ENCODE data around the gene FLT4.

FLT4 gene

DNA sequence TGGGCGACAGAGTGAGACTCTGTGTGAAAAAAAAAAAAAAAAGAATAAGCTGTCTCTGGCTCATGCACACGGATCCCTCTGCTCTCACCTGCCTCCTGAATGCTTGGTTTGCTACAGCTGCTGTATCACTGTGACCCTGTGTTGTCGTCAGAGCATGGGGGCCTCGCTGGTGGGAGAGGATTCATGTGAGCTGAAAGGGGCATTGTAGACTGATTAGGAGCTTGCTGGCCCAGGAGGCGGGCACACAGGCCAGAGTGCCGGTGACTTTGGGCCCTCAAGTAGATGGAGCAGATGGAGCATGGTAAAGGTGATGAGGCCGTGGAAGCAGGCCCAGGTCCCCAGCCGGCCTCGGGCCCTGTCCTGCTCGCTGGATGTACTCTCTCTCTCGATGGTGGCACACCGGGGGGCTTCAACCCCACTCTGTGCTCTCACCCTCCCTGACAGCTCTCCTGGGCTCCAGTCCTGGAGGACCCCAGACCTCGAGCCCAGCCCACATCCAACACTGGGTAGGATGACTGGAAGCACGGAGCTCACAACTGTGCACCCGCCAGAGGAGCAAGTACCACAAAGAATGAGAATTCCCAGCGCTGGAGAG is 7.1 kb downstream of the FLT4 start:
- no peak for DNase-seq (ENCODE audit: low read depth in 2 of 2)

DNA sequence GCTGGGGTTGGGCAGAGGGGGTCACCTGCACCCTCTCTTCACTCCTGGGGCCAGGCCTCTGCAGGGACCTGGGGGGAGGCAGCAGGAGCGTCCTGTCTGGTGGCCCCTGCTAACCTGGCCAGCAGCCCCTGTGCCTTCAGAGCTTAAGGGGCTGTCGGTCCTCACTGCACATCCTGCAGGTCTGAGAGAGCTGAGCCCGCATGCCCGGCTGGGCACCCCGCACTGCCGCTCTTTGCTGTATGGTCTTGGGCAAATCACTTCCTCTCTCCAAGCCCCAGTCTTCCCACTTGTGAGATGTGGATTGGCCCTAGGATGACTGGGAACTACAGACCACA is 7.9 kb downstream of the FLT4 start:
- DNase-seq (ENCODE audit: low read depth in 2 of 2): no peak

DNA sequence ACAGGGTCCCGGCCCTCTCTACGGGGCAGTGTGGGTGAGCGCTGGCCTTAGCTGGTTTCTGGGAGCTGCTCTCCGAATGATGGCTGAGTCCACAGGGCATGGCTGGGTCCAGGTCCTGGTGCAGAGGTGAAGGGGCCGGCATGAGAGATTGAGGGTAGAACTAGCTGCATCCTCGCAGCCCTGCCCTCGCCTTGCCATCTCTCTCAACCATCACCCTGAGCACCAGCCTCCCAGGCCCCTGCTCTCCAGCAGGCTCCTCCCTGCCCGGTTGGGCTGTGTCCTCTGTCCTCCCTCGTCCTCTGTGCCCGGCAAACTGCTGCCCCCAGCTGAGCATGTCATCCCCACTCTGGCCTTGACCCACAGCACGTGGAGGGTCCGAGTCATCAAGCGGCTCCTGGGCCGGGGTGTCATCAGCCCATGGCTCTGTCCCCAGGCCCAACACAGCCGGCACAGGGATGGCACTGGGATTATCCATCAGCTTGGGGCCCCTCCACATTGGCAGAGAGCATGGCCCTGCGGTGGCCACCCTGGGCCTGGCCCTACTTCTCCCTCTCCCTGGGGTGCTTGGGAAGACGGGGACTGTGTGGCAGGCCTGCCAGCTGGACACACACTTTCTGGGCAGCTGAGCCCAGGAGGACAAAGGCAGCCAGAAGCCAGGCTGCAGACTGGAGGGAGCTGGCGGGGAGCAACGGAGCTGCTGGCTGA is 8.4 kb downstream of the FLT4 start:
- DNase-seq (ENCODE audit: low read depth in 2 of 2): no peak

DNA sequence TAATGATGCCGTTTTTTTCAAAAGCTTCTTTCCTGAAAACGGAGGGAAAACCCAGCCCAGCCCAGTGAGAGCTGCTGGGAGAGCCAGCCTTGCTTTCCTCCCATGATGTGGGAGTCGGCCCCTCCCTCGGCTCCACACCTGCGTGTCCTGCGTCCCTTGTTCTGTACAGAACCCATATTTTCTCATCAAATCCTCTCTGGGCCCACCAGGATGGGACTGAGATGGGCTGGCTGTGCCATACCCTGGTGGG is 8.9 kb downstream of the FLT4 start:
- no peak for DNase-seq (ENCODE audit: low read depth in 2 of 2)

DNA sequence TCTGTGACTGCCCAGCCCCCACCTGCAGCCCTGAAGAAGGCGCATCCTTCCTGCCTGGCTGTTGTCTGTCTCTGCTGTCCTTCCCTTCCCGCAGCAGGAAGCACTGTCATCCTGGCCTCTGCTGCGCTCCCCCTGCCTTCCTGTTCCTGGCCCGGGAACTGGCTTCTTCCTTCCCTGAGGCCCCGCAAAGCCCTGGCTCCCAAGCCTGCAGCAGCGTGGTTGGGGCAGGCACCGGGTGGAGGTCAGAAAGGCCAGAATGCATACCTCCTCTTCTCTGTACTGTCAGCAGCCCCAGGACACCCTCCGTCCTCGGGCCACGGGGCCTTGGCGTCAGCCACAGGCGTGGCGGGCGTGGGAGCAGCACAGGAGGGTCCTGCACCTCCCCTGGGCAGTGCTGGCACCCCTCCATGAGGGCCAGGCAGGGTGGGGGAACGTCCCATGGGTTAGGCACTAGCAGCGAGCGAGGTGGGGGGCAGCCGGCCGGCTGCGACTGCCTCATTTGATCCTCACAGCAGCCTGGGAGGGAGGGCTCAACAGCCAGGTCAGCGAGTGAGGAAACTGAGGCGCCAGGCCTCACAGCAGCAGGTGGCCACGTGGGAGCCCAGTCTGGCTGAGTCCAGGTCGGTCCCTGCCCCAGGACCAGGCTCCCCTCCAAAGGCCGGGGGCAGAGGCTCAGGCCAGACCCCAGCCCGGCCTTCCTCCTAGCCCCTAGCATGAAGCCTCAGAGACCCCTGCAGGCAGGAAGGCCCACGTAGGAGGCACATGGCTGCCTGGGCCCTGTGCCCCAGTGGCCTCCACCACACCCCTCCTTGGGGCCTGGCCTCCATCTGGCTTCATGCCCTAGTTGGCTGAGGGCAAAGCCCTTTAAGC is 9.4 kb downstream of the FLT4 start:
- DNase-seq (ENCODE audit: low read depth in 2 of 2): no peak

DNA sequence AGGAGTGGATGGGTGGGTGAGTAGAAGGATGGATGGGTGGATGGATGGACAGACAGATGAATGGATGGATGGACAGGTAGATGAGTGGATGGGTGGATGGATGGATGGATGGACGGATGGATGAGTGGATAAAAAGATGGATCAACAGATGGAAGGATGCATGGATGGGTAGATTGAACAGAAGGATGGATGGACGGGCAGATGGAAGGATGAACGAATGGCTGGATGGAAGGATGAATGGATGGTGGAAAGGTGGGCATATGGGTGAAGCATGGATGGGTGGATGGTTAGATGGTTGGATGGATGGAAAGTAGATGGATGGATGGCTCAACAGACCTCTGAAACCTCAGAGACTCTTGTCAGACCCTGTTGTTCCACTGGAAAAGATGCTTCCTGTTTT is 10.1 kb downstream of the FLT4 start:
- no peak for DNase-seq (ENCODE audit: low read depth in 2 of 2)

DNA sequence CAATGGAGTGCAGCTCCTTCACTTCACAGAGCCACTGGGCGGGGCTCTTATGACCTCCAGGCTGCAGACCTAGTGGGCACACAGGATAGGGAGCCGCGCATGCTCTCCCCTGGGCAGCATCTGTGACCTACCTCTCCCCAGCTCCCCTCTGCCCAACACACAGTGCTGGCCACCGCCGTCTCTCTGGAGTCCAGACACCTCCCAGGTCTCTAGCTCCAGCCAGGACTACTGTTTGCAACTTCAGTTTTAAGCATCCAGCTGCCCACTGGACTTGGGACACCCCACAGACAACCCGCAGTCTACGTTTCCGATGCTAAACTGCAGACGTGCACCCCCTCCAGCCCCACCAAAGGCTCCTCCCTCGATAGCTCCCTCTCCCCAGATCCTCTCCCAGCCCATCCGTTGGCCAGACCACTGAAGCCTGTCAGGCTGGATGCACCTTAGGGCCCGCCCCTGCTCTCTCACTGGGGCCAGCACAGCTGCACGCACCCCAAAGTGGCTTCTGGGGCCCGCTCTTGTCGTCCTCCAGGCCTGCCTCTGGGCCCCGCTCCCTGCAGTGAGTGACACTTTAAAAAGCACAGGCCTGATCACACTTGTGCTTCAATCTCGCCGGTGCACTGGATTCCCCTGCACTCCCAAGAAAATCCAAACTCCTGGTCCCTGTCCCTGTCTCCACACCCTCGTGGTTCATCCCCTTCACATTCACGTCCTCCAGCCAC is 11.3 kb downstream of the FLT4 start:
- DNase-seq (ENCODE audit: low read depth in 2 of 2): no peak

DNA sequence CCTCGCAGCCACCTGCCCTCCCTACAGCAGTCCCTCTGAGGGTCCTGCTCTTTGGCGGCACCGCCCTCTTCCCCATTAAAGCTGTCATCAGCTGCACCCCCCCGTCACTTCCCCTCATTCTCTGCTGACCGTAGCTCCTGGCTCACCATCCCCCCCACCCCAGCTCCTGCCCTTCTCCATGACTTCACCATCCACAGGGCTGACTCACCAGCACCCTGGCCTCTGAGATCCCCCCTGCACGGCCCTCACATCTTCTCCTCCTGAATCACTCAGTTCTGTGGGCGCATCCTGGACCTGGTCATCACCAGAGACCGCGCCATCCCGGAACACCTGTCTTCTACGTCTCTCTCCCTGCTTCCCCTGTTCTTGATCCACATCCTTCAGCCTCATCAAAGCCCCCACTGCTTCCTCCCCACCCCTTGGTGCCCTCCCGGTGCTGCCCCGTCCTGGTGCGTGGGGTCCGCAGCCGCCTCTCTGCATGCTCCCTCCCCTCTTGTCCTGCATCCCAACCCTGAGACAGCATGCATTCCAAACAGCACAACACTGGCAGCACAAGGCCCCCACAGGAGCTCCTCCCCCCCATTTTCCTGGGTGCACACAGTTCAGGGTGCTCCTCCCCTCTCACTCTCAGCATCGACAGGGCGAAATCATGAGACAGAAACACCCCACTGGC is 12.9 kb downstream of the FLT4 start:
- DNase-seq (ENCODE audit: low read depth in 2 of 2): no peak

DNA sequence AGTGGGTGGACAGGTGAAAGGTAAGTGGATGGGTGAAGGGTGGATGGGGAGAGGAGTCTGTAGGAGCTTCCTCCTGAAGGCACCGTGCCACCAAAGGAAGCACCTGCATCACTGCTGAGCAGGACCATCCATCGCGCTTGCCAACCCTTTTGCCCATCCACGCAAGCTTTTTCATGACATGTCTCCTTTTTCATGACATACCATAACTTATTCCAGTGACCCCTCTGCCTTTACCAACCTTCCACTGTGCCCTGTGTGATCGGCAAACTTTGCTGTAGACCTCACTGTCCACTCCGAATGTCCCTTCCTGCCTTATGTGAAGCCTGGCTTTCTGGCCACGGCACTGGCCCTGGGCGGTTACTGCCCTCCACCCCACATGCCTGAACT is 13.4 kb downstream of the FLT4 start:
- DNase-seq (ENCODE audit: low read depth in 2 of 2): no peak

DNA sequence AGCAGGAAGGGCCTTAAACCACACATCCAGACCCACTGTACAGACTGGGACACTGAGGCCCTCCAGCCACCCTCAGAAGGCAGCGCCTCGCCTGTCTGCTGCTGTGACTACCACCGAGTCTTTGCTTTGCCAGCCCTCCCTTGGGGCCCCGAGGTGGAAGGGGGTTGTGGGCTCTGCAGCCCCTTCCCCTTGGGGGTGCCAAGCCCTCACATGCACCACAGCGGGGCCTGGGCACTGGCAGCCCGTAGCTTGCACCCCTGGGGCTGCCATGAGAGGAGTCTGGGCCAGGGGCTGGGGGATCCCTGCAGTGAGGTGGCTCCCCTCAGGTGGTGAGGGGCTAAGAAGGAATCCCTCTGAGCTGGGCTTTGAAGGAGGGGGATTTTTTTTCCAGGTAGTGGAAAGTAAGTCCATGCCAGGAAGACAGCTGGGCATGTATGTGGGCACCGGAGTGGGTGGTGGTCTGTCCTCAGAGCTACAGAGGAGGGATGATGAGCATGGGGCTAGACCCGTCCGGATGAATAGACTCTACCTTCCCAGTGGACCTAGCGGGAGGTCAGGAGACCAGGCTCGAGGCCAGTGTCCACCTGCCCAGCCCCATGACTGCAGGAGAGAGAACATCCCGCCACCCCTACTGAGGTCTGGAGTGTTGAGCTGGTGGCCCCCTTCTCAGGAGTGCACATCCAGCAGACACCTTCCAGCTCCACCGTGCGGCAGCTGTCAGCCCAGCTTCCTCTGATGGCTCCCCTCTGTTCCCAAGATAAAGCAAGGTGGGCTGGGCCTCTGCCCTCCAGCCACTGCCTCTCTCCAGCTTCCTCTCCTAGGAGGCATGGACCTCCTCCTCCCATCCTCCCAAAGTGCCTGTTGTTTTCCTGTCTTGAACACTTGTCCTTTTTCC is 15.9 kb downstream of the FLT4 start:
- DNase-seq (ENCODE audit: low read depth in 2 of 2): no peak

DNA sequence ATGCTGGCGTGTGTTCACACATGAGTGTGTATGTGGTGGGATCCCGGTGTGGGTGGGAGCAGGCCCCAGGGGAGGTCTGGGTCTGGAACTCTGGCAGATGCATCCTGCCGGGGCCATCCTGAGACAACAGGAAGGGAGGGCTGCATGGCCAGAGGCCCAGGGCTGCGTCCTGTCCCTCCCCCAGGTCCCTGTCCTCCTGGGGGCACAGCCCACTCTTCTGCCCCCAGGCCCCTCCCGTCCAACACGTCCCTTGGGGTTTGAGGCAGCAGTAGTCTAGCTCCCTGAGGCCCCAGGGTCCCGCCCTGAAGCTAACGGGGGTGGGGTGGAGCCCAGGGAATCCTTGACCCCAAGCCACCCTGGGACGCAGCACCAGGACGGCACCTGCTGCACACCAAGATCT is 16.6 kb downstream of the FLT4 start:
- no peak for DNase-seq (ENCODE audit: low read depth in 2 of 2)

DNA sequence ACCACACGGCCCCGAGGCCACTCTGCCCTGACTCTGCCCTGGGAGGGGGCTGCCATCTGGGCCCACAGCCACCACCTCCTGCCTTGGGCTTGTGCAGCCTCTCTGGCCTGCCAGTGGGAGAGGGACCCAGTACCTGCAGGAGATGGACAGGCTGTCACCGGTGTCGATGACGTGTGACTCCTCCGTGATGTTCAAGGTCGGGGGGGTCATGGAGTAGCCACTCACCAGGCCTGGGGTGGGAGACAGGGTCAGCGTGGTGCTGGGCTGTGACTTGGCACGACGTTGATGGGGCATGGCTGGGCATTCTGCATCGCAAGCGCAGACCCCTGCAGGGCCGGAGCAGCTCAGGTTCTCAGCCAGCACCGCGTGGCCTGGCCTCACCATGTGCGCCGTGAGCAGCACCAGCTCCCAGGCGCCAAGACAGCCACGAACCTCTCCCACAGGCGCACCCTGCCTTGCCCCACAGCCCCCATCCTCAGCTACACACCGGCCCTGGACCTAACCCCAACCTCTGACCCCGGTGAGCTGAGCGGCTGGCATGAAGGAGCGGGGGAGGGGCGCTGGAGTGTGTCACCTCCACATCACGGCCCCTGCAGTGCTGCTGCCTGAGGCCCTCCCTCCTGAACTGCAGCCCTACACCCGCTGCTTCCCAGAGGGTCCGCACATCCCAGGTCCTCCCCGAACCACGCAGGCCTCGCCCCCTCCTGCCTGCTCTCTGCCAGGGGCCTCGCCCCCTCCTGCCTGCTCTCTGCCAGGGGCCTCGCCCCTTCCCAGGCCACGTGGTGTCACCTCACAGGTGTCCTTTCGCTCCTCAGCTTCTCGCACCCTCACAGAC is 17.6 kb downstream of the FLT4 start:
- DNase-seq (ENCODE audit: low read depth in 2 of 2): no peak

DNA sequence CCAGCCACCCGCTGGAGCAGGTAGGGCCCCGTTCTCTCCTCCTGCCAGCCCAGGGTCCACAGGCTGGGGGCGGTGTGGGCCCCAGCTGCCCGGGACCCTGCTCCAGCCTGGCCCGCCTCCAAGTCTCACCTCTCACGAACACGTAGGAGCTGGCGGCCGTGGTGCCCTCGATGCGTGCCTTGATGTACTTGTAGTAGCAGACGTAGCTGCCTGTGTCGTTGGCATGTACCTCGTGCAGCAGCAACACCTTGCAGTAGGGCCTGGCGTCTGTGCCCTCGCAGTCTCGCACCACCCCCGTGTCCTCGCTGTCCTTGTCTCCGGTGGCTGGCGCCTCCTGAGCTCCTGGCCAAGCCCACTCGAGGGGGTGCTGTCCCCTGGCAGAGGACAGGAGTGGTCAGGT is 19.0 kb downstream of the FLT4 start:
- no peak for DNase-seq (ENCODE audit: low read depth in 2 of 2)

DNA sequence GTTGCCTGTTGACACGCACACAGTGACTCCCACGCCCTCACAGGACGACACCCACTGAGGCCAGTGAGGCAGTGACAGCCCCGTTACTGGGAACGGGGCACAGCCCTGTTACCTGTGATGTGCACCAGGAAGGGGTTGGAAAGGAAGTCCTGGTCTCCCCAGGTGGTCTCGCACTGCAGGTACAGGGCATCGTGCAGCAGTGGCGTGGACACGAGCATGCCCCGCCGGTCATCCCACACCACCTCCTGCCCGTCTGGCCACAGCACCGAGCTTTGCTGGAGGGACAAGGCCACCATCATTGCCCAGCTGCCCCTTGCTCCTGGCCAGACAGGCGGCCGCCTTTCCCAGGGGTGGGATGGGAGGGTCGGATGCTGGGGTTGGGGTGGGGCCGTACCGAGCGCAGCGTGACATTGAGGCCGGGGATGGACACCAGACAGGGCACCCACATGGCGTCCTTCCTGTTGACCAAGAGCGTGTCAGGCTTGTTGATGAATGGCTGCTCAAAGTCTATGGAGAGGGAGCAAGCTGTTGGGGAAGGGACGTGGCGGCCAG is 19.5 kb downstream of the FLT4 start:
- DNase-seq (ENCODE audit: low read depth in 2 of 2): no peak

DNA sequence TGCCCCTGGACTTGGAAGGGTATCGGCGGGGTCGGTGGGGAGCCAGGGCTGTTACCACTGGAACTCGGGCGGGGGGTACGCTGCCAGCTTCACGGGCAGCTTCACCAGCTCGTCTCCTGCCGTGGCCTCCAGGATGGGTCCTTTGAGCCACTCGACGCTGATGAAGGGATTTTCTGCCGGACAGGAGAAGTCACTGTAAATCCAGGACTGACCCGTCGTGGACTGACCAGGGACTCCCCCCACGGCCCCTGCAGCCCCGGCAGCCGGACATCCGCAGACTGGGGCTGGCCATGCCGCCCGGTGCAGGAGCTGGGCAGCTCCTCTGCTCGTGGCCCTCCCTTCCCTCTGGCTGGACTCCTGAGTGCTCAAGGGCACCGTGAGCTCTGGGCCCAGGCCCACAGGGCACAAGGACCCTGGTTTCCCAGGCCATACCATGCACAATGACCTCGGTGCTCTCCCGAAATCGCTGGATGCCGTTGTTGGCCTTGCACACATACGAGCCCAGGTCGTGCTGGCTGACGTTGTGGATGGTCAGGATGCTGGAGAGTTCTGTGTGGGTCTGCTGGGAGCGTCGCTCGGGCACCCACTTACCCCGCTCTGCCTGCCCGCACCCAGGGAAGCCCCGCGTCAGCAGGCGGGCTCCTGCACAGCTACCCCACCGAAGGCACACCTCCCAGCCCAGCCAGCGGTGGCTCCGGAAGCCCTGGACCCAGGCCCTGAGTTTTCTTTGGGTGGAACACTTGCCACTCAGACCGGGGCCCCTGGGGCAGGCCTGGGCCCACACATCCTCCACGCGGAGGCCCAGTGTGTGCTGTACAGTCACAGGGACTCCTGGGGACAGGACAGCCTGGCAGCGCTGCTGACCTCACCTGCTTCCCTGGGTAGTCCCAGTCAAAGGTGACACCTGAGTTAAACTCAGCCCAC is 20.3 kb downstream of the FLT4 start:
- no peak for DNase-seq (ENCODE audit: low read depth in 2 of 2)

DNA sequence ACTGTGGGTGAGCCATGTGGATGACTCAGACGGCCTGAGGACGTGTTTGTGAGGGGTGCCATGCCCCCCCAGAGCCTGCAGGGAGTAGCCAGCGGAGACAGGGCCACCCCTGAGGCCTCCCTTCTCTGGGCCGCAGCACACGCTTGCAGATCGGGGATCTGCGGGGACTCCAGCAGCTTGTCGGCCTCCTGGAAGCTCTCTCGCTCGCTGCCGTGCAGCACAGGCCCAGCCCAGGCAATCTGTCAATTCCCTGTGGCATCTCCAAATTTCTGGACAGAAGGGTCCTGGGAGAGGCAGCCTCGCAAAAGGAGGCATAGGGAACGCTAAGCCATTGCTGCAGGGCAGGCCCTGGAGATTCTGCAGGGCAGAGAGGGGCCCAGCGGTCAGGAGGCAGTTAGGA is 21.2 kb downstream of the FLT4 start:
- DNase-seq (ENCODE audit: low read depth in 2 of 2): no peak

DNA sequence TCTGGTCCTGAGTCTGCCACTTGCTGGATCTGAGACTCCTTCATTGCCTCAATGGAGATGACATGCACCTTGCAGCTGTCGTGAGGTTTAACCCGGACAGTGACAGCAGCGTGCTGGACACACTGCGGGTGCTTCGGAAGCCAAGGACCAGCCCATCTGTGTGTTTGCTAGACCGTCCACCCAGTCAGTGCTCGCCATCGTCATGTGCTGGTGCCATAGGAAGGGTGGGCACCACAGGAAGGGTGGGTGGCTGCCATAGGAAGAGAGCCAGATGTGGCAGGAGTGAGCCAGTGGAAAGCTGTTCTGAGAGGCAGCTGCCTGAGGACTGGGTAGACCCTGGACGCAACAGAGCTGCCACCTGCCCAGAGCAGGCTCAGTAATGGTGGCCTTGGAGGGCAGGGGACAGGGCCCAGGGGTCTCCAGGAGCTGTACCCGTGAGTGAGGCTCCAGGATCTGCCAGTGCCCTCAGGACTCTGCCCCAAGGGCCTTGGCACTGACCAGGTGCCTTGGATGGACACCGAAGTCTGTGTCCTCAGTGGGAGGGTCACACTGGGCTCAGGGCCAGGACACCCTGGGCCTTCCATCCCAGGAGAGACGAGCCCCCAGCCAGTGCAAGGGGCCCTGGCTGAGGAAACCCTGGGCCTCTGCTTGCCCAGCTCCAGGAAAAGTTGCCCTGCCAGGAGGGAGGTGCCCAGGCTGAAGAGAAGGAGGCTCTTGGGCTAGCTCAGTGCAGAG is 21.8 kb downstream of the FLT4 start:
- DNase-seq (ENCODE audit: low read depth in 2 of 2): no peak

All from fibroblast of skin of left quadriceps (primary cell).